ENCODE measurements around the gene TNFRSF1B.

Gene TNFRSF1B

GRCh38 chr1:12176298-12177118, 9.7 kb downstream of the TNFRSF1B start:
- no peak for FAIRE-seq

GRCh38 chr1:12177156-12177998, 10.6 kb downstream of the TNFRSF1B start:
- no peak for FAIRE-seq

- FAIRE-seq = no peak
Measured at GRCh38 chr1:12177999-12178441, 11.2 kb downstream of the TNFRSF1B start.

- FAIRE-seq = no peak
Measured at GRCh38 chr1:12178511-12178910, 11.7 kb downstream of the TNFRSF1B start.

GRCh38 chr1:12179111-12179519, 12.3 kb downstream of the TNFRSF1B start:
- FAIRE-seq = no peak

DNA sequence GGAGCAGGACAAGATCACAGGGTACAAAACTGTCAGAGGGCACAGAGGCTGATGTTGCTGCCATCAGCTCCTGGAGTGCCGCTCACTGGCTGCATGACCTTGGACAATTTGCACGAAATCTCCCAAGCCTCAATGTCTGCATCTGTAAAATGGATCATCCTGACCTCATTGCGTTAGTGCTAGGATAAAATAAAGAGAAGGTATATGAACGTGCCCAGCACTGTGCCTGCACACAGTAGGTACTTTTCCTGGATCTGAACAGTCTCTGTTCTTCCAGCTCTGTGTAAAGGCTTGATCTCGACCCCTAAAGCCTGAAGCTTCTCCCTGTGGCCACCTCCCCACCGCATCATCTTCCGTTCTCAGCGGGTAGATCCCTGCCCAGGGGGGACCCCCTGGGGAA, 12.9 kb downstream of the TNFRSF1B start:
- no peak for FAIRE-seq

DNA sequence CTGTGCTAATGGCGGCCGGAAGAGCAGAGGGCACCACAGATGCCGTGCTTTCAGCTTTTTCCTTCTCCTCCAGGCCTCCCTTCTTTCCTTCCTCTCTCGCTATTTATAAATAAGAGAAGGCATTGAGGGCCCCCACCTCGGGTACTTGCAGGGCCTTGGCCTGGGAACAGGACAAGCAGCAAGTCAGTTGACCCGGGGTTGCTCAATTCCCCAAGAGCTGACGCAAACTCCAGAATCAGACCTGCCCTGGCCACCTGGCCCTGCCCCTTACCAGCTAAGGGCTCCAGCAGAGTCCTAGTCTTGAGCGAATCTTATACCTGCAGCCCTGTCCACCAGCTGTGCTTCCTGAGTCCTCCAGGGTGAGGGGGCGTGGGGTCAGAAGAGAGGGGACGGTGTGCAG, 13.5 kb downstream of the TNFRSF1B start:
- FAIRE-seq = no peak

- FAIRE-seq = no peak
Measured at GRCh38 chr1:12180903-12181302, 14.1 kb downstream of the TNFRSF1B start.

DNA sequence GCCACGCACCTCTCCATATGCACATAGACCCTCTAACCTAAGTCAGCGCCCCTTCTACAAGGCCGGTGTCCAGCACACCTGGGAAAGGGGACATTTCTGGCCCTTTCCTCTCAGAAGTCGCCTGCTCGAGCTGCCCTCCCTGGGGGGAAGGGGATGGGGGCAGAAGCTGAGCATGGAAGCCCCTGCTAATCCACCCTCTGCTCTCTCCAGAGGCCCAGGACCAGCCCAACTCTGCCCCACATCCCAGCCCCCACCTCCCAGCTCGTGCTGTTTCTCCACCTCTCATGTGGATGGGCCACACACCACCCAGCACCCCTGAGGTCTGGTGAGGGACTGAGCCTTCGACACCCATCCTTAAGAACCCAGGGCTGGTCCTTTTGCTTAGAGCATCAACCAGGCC, 14.8 kb downstream of the TNFRSF1B start:
- no peak for FAIRE-seq

- no peak for FAIRE-seq
Measured at GRCh38 chr1:12182410-12182984, 15.7 kb downstream of the TNFRSF1B start.

- no peak for FAIRE-seq
Measured at GRCh38 chr1:12183095-12183794, 16.5 kb downstream of the TNFRSF1B start.

- no peak for FAIRE-seq
Measured at GRCh38 chr1:12184008-12184681, 17.4 kb downstream of the TNFRSF1B start.

DNA sequence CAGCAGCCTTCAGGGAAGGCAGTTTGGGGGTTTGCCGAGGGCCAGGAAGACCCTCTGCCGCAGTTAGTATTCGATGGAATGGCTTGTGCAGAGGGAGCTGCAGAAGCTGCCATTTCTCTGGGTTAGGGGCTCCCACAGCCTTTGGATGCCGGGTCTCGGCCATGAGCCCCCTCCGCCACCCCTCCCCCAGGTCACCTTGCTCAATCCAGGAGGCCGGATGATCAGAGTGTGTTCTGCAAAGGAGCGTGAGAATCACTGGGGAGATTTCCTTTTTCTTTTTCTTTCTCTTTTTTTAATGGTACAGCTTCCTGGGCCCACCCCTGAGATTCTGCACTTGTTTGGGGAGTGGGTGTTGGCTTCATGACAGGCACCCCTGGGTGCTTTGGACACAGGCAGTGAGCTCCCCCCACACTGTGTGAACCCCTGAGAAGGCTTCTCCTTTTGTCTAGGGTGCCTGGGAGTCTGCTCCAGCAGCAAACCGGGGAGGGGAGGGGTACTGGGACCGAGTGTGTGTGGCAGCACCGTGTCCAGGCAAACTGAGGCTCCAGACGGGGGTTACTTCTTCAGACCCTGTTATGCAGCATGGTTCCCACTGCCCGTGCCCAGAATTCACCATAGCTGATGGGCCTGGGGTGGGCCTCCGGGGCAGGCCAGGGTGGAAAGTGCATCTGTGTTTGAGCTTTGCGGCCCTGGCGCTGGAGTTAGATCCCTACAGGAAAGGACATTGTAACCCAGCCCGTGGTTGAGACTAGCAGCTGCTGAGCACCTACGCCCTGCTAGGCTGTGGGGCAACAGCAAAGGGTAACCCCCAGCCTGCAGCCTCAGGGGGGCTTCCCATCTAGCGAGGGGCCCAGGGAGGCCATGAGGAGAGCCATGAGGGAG, 18.5 kb downstream of the TNFRSF1B start:
- FAIRE-seq = no peak

- no peak for FAIRE-seq
Measured at GRCh38 chr1:12185918-12186678, 19.3 kb downstream of the TNFRSF1B start.

DNA sequence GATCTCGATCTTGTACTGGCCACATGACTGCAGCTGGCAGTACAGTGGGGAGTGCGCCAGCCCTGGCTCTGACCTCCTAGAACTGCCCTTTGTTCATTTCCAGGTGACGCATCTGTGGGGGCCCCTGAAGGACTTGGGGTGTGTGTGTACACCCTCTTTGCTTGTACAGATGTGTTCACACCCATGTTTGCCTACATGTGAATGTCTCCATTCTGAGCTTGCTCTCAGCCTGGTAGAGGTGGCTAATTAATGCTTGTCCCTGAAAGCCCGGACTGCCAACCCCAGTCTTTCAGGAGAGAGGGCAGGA, 19.8 kb downstream of the TNFRSF1B start:
- no peak for FAIRE-seq

DNA sequence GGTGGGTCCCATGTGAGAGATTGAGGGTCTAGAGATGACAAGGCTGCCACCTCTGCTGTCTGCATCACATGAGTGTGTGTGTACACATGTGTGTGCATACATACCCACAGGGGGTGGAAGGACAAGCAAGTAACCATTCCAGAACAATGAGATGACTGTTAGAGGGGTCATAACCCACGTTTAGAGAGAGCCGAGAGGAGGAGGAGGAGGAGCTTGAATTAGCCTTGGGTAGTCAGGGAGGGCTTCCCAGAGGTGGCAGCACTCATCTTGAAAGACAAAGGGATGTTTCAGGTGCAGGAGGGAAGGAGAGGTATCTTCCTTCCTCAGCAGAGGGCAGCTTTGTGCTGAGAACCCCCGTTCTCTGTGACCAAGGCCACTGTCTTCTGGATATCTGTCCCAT, 21.3 kb downstream of the TNFRSF1B start:
- FAIRE-seq = no peak

DNA sequence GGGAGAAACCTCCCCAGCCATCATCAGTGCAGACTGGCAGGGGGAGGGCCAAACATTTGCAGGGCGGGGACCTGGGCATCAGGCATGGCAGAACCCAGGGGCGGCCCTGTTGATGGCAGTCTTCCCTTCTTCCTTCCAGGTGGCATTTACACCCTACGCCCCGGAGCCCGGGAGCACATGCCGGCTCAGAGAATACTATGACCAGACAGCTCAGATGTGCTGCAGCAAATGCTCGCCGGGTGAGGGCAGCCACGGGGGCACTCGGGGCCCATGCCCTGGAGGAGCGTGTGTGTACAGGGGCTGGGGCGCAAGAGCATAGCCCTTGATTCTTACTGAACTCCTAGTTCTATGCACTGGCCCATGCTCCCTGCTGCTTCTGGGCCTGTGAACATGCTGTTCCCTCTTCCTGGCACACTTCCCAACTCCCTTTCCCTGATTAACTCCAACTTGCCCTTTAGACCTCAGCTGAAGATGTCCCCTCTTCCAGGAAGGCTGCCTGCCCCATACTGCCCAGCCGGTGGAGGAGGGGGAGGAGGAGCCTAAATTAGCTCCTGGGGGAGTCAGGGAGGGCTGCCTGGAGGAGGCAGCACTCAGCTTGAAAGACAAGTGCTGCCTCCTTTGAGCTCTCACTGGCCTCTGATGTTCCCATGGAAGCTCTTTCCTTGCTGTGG, 22.0 kb downstream of the TNFRSF1B start:
- FAIRE-seq = no peak

DNA sequence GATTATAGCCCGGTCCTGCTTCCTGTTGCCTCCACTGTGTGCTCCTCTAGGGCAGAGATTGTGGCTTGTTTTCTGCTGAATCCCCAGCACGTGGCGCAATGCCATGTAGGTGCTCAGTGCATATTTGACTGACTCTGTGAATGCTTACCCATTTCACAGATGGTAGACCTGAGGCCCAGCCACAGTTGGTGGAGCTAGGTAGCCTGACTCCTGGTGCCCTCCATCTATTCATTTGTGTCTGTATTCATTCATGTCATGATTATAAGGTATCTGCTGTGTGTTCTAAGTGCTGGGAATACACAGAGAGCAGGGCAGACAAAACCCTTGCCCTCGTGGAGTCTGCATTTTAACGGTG, 22.5 kb downstream of the TNFRSF1B start:
- FAIRE-seq = no peak

GRCh38 chr1:12191242-12192032, 24.6 kb downstream of the TNFRSF1B start:
- no peak for FAIRE-seq

All from colon (tissue), 2 donors.